Raji (cell line): ENCODE results near the gene PCDHGA1.
A peak's percentile ranks its signal among the peaks of the same experiment; 100 is the strongest.

Experiments
- POLR2A ChIP-seq: IDR thresholded peaks from 2 replicates; pipeline ENCODE4 v1.6.1; 2011; ENCODE audit warnings: low read depth, low read length, control low read depth; ENCODE audit not compliant: insufficient read depth

Gene PCDHGA1

GRCh38 chr5:141476132-141476911 is 146.0 kb downstream of the PCDHGA1 start:
- TF ChIP-seq POLR2A, result no peak

GRCh38 chr5:141477044-141477575 is 146.8 kb downstream of the PCDHGA1 start:
- TF ChIP-seq POLR2A, result no peak

GRCh38 chr5:141477815-141478214 is 147.5 kb downstream of the PCDHGA1 start:
- TF ChIP-seq POLR2A, result no peak

- no peak for TF ChIP-seq POLR2A
These were observed 148.1 kb downstream of the PCDHGA1 start for GRCh38 chr5:141478321-141478945.

GRCh38 chr5:141479776-141480175 is 149.5 kb downstream of the PCDHGA1 start:
- TF ChIP-seq POLR2A, result peak; percentile 50; the same call in 1 of the 2 replicates

GRCh38 chr5:141483902-141484301 is 153.6 kb downstream of the PCDHGA1 start:
- TF ChIP-seq POLR2A, result no peak

- TF ChIP-seq POLR2A, result no peak
These were observed 154.0 kb downstream of the PCDHGA1 start for GRCh38 chr5:141484310-141484640.

- TF ChIP-seq POLR2A, result no peak
These were observed 154.5 kb downstream of the PCDHGA1 start, which contains the start of gene PCDHGC4 for GRCh38 chr5:141484641-141485311. PCDHGC4 (plus strand) TSS chr5:141485030; CDS start chr5:141485174, 144 bp downstream.

GRCh38 chr5:141485321-141486055 is 155.2 kb downstream of the PCDHGA1 start:
- no peak for TF ChIP-seq POLR2A

GRCh38 chr5:141486091-141486490 is 155.8 kb downstream of the PCDHGA1 start:
- no peak for TF ChIP-seq POLR2A

GRCh38 chr5:141487131-141487530 is 156.8 kb downstream of the PCDHGA1 start:
- no peak for TF ChIP-seq POLR2A

- no peak for TF ChIP-seq POLR2A
These were observed 158.6 kb downstream of the PCDHGA1 start, which contains the start of gene PCDHGC5 for GRCh38 chr5:141488591-141489561. PCDHGC5 (plus strand) TSS chr5:141489081; CDS start chr5:141489241, 160 bp downstream.

GRCh38 chr5:141489841-141490240 is 159.5 kb downstream of the PCDHGA1 start:
- TF ChIP-seq POLR2A, result no peak

- TF ChIP-seq POLR2A, result no peak
These were observed 160.0 kb downstream of the PCDHGA1 start for GRCh38 chr5:141490271-141490670.
